HUES64 (cell line): ENCODE measurements around the gene MRAP.

Experiments used
- H3K27ac ChIP-seq: 2 replicates; pipeline ENCODE4 v1.7.0; 2013; ENCODE audit warnings: low read depth, low read length, inconsistent platforms
- H3K27me3 ChIP-seq: 2 replicates; pipeline ENCODE4 v1.6.1; 2013; ENCODE audit warnings: mild to moderate bottlenecking, low read length; ENCODE audit not compliant: insufficient read depth
- H3K36me3 ChIP-seq: 2 replicates; pipeline ENCODE4 v1.6.1; 2013; ENCODE audit warnings: mild to moderate bottlenecking, low read length; ENCODE audit not compliant: insufficient read depth
- H3K4me1 ChIP-seq: 2 replicates; pipeline ENCODE4 v1.6.1; 2013; ENCODE audit warnings: mild to moderate bottlenecking, low read length, moderate library complexity; ENCODE audit not compliant: insufficient read depth
- H3K4me3 ChIP-seq: 2 replicates; pipeline ENCODE4 v1.5.1; 2013; ENCODE audit warnings: mild to moderate bottlenecking, low read length, moderate library complexity
- H3K9ac ChIP-seq: 2 replicates; pipeline ENCODE4 v1.6.1; 2013; ENCODE audit warnings: mild to moderate bottlenecking, low read depth, low read length
- H3K9me3 ChIP-seq: 2 replicates; pipeline ENCODE4 v1.6.1; 2013; ENCODE audit warnings: low read depth, low read length; ENCODE audit not compliant: insufficient read depth
- WGBS: fragments of 150-250, 120-280 bp; methylation state at CpG from one replicate; pipeline ENCODE4 v1.1.7; 2013; ENCODE audit warnings: missing lambda C conversion rate; 5-methylcytosine and 5-hydroxymethylcytosine counted together

Gene MRAP

GRCh38 chr21:32350211-32350980 lies 51.7 kb downstream of the MRAP start:
- Histone ChIP-seq H3K9me3 (no peaks in the 10 kb centered on the region), H3K4me1 (no peaks in the 10 kb centered on the region), H3K36me3 (peaks cover 100% of the 10 kb centered on the region), H3K27ac (no peak overlapping the region), H3K4me3 (no peak overlapping the region), H3K27me3 (no peaks in the 10 kb centered on the region), H3K9ac (no peak overlapping the region)
- 94% methylated on average over 16 of the region's 16 CpGs for WGBS

GRCh38 chr21:32350981-32351380 lies 52.3 kb downstream of the MRAP start:
- no peaks in the 10 kb centered on the region for H3K4me1 ChIP-seq
- H3K36me3 ChIP-seq = peaks cover 100% of the 10 kb centered on the region
- H3K9ac ChIP-seq = no peak overlapping the region
- H3K27me3 ChIP-seq = no peaks in the 10 kb centered on the region
- no peak overlapping the region for H3K4me3 ChIP-seq
- H3K9me3 ChIP-seq = no peaks in the 10 kb centered on the region
- H3K27ac ChIP-seq = no peak overlapping the region
- 94% methylated on average over 13 of the region's 13 CpGs for WGBS

- H3K36me3 ChIP-seq = peaks cover 100% of the 10 kb centered on the region
- H3K27ac ChIP-seq = no peak overlapping the region
- no peak overlapping the region for H3K4me3 ChIP-seq
- no peak overlapping the region for H3K9ac ChIP-seq
- H3K27me3 ChIP-seq = no peaks in the 10 kb centered on the region
- 96% methylated on average over 6 of the region's 6 CpGs for WGBS
- no peaks in the 10 kb centered on the region for H3K4me1 ChIP-seq
- H3K9me3 ChIP-seq = no peaks in the 10 kb centered on the region
Observed at GRCh38 chr21:32351428-32351827, 52.8 kb downstream of the MRAP start.

- H3K36me3 ChIP-seq = peaks cover 100% of the 10 kb centered on the region
- H3K27me3 ChIP-seq = no peaks in the 10 kb centered on the region
- WGBS = 94% methylated on average over 7 of the region's 7 CpGs
Observed at GRCh38 chr21:32352526-32352925, 53.9 kb downstream of the MRAP start.

GRCh38 chr21:32353002-32353711 lies 54.5 kb downstream of the MRAP start:
- no peak overlapping the region for H3K27ac ChIP-seq
- H3K36me3 ChIP-seq = peaks cover 100% of the 10 kb centered on the region
- WGBS = 94% methylated on average over 8 of the region's 8 CpGs
- H3K4me3 ChIP-seq = no peak overlapping the region
- H3K4me1 ChIP-seq = no peaks in the 10 kb centered on the region
- no peak overlapping the region for H3K9ac ChIP-seq
- H3K27me3 ChIP-seq = no peaks in the 10 kb centered on the region
- H3K9me3 ChIP-seq = no peaks in the 10 kb centered on the region

More at GRCh38 chr21:32352526-32352925, 53.9 kb downstream of the MRAP start:
- no peaks in the 10 kb centered on the region for H3K9me3 ChIP-seq
- no peak overlapping the region for H3K4me3 ChIP-seq
- no peak overlapping the region for H3K27ac ChIP-seq
- H3K9ac ChIP-seq = no peak overlapping the region
- no peaks in the 10 kb centered on the region for H3K4me1 ChIP-seq

- H3K36me3 ChIP-seq = peaks cover 100% of the 10 kb centered on the region
- H3K27me3 ChIP-seq = no peaks in the 10 kb centered on the region
- no peak overlapping the region for H3K27ac ChIP-seq
- no peak overlapping the region for H3K9ac ChIP-seq
- H3K4me1 ChIP-seq = no peaks in the 10 kb centered on the region
- 88% methylated on average over 1 of the region's 1 CpG for WGBS
- H3K9me3 ChIP-seq = no peaks in the 10 kb centered on the region
- H3K4me3 ChIP-seq = no peak overlapping the region
Observed at GRCh38 chr21:32356874-32357395, 58.3 kb downstream of the MRAP start.

- no peak overlapping the region for H3K4me3 ChIP-seq
- no peak overlapping the region for H3K9ac ChIP-seq
- 88% methylated on average over 7 of the region's 7 CpGs for WGBS
- H3K36me3 ChIP-seq = peaks cover 99% of the 10 kb centered on the region
- no peaks in the 10 kb centered on the region for H3K4me1 ChIP-seq
- no peaks in the 10 kb centered on the region for H3K9me3 ChIP-seq
- no peaks in the 10 kb centered on the region for H3K27me3 ChIP-seq
- H3K27ac ChIP-seq = no peak overlapping the region
Observed at GRCh38 chr21:32359719-32360260, 61.1 kb downstream of the MRAP start.

GRCh38 chr21:32360401-32360975 lies 61.8 kb downstream of the MRAP start:
- no peaks in the 10 kb centered on the region for H3K9me3 ChIP-seq
- no peak overlapping the region for H3K4me3 ChIP-seq
- H3K27ac ChIP-seq = no peak overlapping the region
- no peaks in the 10 kb centered on the region for H3K4me1 ChIP-seq
- 92% methylated on average over 5 of the region's 5 CpGs for WGBS
- H3K36me3 ChIP-seq = peaks cover 99% of the 10 kb centered on the region
- H3K27me3 ChIP-seq = no peaks in the 10 kb centered on the region
- no peak overlapping the region for H3K9ac ChIP-seq
